ENCODE results near the gene NGEF. TPM values are rescaled to one million over a fixed set of nuclear protein-coding genes. Genes with fewer than 3 reads are reported as not detected.

The NGEF gene
- total RNA-seq, 4 donors from 2014 or later: 0.29 to 18.4 (median 5.2) TPM

DNA sequence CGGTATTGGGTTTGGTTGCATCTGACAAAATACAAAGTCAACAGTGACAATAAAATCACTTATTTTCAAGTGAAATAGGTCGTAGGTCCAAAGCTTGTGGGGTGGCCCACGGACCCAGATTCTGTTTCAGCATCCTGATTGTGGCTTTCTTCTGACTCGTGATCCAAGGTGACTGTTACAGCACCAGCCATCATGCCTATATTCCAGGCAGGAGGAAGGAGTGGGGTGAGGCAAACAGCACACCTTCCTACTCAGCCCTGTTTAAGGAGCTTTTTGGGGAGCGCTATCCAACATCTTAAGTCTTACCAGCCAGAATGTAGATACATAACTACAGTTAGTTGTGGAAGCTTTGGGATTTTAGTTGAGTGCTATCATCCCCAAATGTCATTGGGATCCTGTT lies 151.7 kb downstream of the NGEF start:
- Histone ChIP-seq H3K4me3 (no peak overlapping the region), H3K4me1 (no peaks in the 10 kb centered on the region), H3K9me3 (no peaks in the 10 kb centered on the region), H3K27ac (no peak overlapping the region), H3K36me3 (no peaks in the 10 kb centered on the region), H3K27me3 (no peaks in the 10 kb centered on the region)
- intact Hi-C loops (cut with DNase I; ENCODE audit: low total_unique reads): no loop called here
- no peak for TF ChIP-seq POLR2A (IDR thresholded peaks at IDR 0.05)
- TF ChIP-seq, protein P1, sequence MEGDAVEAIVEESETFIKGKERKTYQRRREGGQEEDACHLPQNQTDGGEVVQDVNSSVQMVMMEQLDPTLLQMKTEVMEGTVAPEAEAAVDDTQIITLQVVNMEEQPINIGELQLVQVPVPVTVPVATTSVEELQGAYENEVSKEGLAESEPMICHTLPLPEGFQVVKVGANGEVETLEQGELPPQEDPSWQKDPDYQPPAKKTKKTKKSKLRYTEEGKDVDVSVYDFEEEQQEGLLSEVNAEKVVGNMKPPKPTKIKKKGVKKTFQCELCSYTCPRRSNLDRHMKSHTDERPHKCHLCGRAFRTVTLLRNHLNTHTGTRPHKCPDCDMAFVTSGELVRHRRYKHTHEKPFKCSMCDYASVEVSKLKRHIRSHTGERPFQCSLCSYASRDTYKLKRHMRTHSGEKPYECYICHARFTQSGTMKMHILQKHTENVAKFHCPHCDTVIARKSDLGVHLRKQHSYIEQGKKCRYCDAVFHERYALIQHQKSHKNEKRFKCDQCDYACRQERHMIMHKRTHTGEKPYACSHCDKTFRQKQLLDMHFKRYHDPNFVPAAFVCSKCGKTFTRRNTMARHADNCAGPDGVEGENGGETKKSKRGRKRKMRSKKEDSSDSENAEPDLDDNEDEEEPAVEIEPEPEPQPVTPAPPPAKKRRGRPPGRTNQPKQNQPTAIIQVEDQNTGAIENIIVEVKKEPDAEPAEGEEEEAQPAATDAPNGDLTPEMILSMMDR (IDR thresholded peaks at IDR 0.05): no peak
- DNase-seq: no peak

DNA sequence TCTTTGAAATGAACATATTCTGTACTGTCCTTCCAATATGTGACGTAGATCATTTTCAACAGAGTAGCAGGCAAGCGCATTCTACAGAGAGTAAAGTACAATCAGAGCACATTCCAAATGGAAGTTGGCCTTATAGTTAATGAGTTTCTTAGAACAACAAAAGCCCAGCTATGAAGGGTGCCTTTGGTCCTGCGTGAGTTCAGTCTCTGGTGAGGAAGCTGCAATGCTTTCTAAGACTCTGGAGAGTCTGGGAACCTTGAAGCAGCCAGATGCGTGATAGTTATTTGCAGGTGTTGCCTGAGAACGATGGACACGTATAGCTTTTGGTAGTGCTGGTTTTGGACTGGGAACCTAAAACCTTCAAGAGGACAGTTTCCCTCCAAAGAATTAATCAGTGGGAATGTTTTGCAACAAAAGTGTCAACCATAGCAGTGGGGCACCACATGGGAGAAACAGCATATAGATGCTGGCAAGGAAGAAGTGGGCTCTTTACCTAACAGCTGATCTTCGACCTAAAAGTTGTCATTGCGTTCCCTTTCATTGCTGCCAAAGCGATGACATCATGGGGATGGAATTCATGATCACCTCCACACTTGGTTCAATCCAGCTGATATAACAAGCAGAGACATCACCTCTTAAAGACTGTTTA lies 152.3 kb downstream of the NGEF start:
- intact Hi-C loops (cut with DNase I; ENCODE audit: low total_unique reads): no loop called here
- Histone ChIP-seq H3K9me3 (no peaks in the 10 kb centered on the region), H3K27ac (no peak overlapping the region), H3K4me1 (no peaks in the 10 kb centered on the region), H3K27me3 (no peaks in the 10 kb centered on the region), H3K36me3 (no peaks in the 10 kb centered on the region), H3K4me3 (no peak overlapping the region)
- TF ChIP-seq POLR2A (IDR thresholded peaks at IDR 0.05): no peak
- TF ChIP-seq, protein P1 (IDR thresholded peaks at IDR 0.05): no peak
- DNase-seq: no peak

DNA sequence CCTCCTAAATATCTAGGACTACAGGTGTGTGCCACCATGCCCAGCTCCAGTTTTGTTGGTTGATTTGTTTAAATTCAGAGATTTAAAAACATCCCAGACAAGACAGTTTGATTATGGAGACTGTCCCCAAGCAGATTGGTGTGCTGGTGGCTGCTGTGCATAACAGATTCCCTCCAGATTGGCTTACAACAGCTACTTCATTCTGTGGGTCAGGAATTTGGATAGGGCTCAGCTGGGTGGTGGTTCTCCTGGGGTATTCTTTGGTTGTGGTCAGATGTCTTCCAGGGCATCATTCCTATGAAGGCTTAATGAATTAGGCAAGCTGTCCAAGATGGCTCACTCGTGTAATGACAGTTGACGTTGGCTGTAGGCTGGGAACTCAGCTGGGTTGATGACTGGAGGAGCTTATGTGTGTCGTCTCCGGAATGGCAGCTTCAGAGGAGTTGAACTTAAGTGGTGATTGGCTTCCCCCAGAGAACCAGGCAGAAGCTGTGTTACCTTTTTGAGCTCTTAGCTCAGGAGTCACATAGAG lies 153.6 kb downstream of the NGEF start:
- H3K4me3 ChIP-seq: no peak overlapping the region
- H3K27ac ChIP-seq: no peak overlapping the region
- TF ChIP-seq POLR2A (IDR thresholded peaks at IDR 0.05): no peak
- TF ChIP-seq, protein P1 (IDR thresholded peaks at IDR 0.05): no peak
- H3K4me1 ChIP-seq: no peaks in the 10 kb centered on the region
- H3K36me3 ChIP-seq: no peaks in the 10 kb centered on the region
- no peaks in the 10 kb centered on the region for H3K9me3 ChIP-seq
- no peak for DNase-seq
- H3K27me3 ChIP-seq: no peaks in the 10 kb centered on the region
- intact Hi-C loops (cut with DNase I; ENCODE audit: low total_unique reads): no loop called here

DNA sequence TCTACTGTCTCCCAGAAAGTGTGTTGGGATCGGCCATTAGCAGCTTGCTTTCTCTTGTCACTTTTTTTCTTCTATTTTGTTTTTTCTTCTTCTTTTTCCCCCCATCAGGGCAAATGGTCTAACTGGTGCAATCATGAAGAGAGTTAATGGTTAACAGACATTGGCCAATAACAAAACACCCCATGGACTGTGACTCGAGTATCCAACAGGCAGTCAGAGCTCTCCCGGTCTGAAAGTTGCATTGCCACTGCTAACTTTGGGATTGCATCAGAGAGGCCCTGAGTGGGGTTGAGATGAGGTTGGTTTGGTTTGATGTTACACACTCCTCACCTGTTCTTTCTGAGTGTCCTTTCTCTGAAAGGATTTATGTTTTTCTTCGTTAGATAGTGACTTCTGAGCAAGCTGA lies 155.9 kb downstream of the NGEF start:
- Histone ChIP-seq H3K27me3 (no peaks in the 10 kb centered on the region), H3K4me3 (no peak overlapping the region), H3K9me3 (no peaks in the 10 kb centered on the region), H3K36me3 (no peaks in the 10 kb centered on the region), H3K27ac (no peak overlapping the region), H3K4me1 (no peaks in the 10 kb centered on the region)
- no peak for TF ChIP-seq POLR2A (IDR thresholded peaks at IDR 0.05)
- TF ChIP-seq, protein P1 (IDR thresholded peaks at IDR 0.05): no peak
- intact Hi-C loops (cut with DNase I; ENCODE audit: low total_unique reads): no loop called here
- DNase-seq: no peak

DNA sequence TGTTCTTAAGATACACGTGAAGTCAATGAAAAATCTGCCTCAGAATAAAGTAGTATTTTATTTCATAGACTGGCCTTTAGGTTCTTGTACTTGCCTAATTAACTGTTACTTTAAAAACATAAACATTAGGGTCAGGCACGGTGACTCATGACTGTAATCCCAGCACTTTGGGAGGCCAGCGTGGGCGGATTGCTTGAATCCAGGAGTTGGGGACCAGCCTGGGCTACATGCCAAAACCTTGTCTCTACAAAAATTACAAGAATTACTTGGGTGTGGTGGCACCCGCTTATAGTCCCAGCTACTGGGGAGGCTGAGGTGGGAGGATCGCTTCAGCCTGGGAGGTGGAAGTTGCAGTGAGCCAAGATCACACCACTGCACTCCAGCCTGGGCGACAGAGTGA lies 159.0 kb downstream of the NGEF start:
- Histone ChIP-seq H3K9me3 (no peaks in the 10 kb centered on the region), H3K4me1 (no peaks in the 10 kb centered on the region), H3K27ac (no peak overlapping the region), H3K4me3 (no peak overlapping the region), H3K27me3 (no peaks in the 10 kb centered on the region), H3K36me3 (no peaks in the 10 kb centered on the region)
- no peak for DNase-seq
- no peak for TF ChIP-seq POLR2A (IDR thresholded peaks at IDR 0.05)
- TF ChIP-seq, protein P1 (IDR thresholded peaks at IDR 0.05): no peak
- intact Hi-C loops (cut with DNase I; ENCODE audit: low total_unique reads): no loop called here

All from uterus (tissue), 4 donors.